Smooth muscle cell of the pulmonary artery (primary cell): ENCODE data around the gene KLHL30. TPM values are rescaled to one million over a fixed set of nuclear protein-coding genes. Genes with fewer than 3 reads are reported as not detected.

Experiments
- total RNA-seq: library from RNA; depleted of rRNA; stranded (reverse); fragments of >200 nt; gene quantifications from 2 replicates; pipeline ENCODE4 v1.2.3, GENCODE V29; 2014

Gene KLHL30
- total RNA-seq: 5.2 and 11.7 TPM in 2 replicates

DNA sequence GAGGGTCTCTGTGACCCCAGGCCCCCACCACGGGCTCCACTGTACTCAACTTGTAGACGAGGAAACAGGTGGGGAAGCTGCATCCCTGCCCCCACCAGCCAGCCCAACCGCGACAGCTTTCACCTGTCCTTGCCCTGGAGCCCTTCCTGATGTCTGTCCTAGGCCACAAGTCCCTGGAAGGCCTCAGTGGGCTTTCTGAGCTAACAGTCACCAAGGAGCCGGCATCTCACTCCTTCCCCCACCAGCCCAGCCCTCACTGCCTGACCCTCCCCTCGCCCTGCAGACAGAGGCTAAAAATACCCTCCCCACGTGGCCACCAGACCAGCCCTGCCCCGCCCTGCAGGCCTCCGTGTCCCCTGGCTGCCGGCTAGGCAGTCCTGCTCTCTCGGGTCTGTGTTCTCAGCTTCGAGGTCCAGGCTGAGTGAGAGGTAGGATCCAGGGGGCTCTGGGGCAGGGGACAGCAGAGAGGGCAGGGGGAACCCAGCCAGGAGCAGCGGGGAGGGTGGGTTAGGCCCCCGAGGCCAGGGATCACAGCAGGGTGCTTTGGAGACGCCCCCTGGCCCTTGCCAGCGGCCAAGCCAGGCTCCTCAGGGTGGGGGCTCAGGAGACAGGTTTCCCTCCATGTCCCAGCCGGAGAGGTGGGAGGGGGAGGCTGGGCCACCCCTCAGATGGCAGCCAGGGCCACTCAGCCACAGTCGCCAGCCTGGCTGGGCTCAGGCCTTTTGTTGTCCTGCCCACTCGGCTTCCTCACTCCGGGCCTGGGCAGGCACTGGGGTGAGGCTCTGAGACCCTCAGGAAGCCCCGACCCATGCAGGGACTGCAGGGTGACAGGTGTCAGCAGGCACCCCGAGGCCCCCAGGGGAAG is at the start of gene KLHL30:
KLHL30 (plus strand) TSS at position 338 of the 865 bp plus-strand sequence. CDS start 2,087 bp downstream, outside the sequence.

GRCh38 chr2:238100049-238100820 is 38.2 kb upstream of the KLHL30 start, which contains the start of gene ESPNL:
Gene ESPNL (plus strand): TSS chr2:238100340. CDS start chr2:238100420, 80 bp downstream.

DNA sequence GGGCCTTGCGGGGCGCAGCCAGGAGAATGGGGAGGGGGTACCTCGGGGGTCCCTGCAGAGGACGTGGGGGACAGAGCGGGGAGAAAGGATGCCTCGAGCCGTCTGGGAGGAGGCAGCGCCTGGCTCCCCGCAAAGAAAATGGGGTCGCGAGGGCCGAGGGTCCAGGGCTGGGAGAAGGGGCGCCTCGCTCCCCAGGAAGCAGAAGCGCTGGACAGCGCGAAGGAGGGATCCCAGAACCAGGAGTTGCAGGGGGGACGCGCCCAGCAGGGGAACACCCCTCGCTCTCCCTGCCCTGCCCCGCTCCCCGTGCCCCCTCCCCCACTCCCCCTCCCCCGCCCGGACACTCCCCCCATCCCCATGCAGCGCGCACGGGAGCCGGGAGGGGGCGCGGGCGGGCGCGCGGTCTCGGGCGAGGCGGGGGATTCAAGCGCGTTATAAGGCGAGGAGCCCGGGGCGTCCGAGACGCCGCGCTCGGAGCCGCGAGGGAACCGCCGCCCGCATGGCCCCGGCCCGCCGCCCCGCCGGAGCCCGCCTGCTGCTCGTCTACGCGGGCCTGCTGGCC is 20.1 kb downstream of the KLHL30 start, which contains the start of gene ERFE:
ERFE (plus strand) TSS at position 462 of the 562 bp plus-strand sequence; CDS start at position 500, 38 bp downstream.

Other genes starting within 250 kb of the KLHL30 start
- gene UBE2F, start 171.7 kb upstream of the KLHL30 start, total RNA-seq: 35.6 and 38.1 TPM in 2 replicates
- 11.7 and 18.3 TPM in 2 replicates for gene SCLY, start 77.7 kb upstream of the KLHL30 start, total RNA-seq
- 1.9 and 2.5 TPM in 2 replicates for gene ESPNL, start 38.3 kb upstream of the KLHL30 start, total RNA-seq
- 0.56 and 4.8 TPM in 2 replicates for gene ERFE, start 20.3 kb downstream of the KLHL30 start, total RNA-seq
- gene ILKAP, start 65.0 kb downstream of the KLHL30 start, total RNA-seq: 16.8 and 22.8 TPM in 2 replicates
- gene HES6, start 101.4 kb downstream of the KLHL30 start, total RNA-seq: 1.3 TPM in 2 replicates
- gene PER2, start 149.9 kb downstream of the KLHL30 start, total RNA-seq: 3.9 and 4.1 TPM in 2 replicates
- gene TRAF3IP1, start 181.8 kb downstream of the KLHL30 start, total RNA-seq: 8.1 and 12.0 TPM in 2 replicates